GM23338 (cell line): ENCODE measurements around the gene STAB2. TPM values are rescaled to one million over a fixed set of nuclear protein-coding genes. Genes with fewer than 3 reads are reported as not detected.

Experiments
- ATAC-seq: fragments of 200-7000 bp; cut with Tn5 transposase; 3 replicates; pipeline ENCODE4 v1.9.1; 2020
- DNase-seq: peaks from one replicate; pipeline ENCODE4 v3.0.0-alpha.2; 2015; ENCODE audit warnings: low spot score
- H2AFZ ChIP-seq: fragments of 200-600 bp; sonication (generic); 2 replicates; pipeline ENCODE4 v1.8.0; 2016; ENCODE audit warnings: antibody characterized with exemption, mild to moderate bottlenecking, moderate library complexity
- H3F3A ChIP-seq: fragments of 200-600 bp; sonication (generic); replicated peaks from 2 replicates; pipeline ENCODE4 v1.8.0; 2017; ENCODE audit warnings: antibody characterized with exemption, mixed run types, low read depth
- H3K27ac ChIP-seq: fragments of 200-600 bp; sonication (generic); 2 replicates; pipeline ENCODE4 v1.6.1; 2016; ENCODE audit warnings: low read depth
- H3K27me3 ChIP-seq: fragments of 200-600 bp; sonication (generic); 2 replicates; pipeline ENCODE4 v1.8.0; 2016; ENCODE audit warnings: mild to moderate bottlenecking, mixed run types, moderate library complexity; ENCODE audit not compliant: insufficient read depth
- H3K36me3 ChIP-seq: fragments of 200-600 bp; sonication (generic); 2 replicates; pipeline ENCODE4 v1.8.0; 2016; ENCODE audit warnings: mild to moderate bottlenecking; ENCODE audit not compliant: insufficient read depth
- H3K4me1 ChIP-seq: fragments of 200-600 bp; sonication (generic); 2 replicates; pipeline ENCODE4 v1.8.0; 2016; ENCODE audit warnings: mild to moderate bottlenecking, moderate library complexity; ENCODE audit not compliant: insufficient read depth
- H3K4me2 ChIP-seq: fragments of 200-600 bp; sonication (generic); 2 replicates; pipeline ENCODE4 v1.7.1; 2017; ENCODE audit warnings: mixed run types
- H3K4me3 ChIP-seq: fragments of 200-600 bp; sonication (generic); 2 replicates; pipeline ENCODE4 v1.6.1; 2016; ENCODE audit warnings: mixed run types
- H3K79me2 ChIP-seq: fragments of 200-600 bp; sonication (generic); replicated peaks from 2 replicates; pipeline ENCODE4 v1.8.0; 2017; ENCODE audit warnings: mild to moderate bottlenecking; ENCODE audit not compliant: insufficient read depth
- H3K9me2 ChIP-seq: fragments of 200-600 bp; sonication (generic); 2 replicates; pipeline ENCODE4 v1.8.0; 2017; ENCODE audit not compliant: insufficient read depth
- H4K20me1 ChIP-seq: fragments of 200-600 bp; sonication (generic); replicated peaks from 2 replicates; pipeline ENCODE4 v1.8.0; 2017; ENCODE audit warnings: mild to moderate bottlenecking; ENCODE audit not compliant: insufficient read depth
- H3K27ac Mint-ChIP-seq: 2 replicates; pipeline ENCODE4 v1.8.0; 2020; ENCODE audit warnings: inconsistent platforms, mild to moderate bottlenecking, moderate library complexity, mixed read lengths
- H3K27me3 Mint-ChIP-seq: 3 replicates; pipeline ENCODE4 v1.8.0; 2022; ENCODE audit warnings: low read depth, mild to moderate bottlenecking, moderate library complexity, mixed read lengths, inconsistent platforms; ENCODE audit not compliant: insufficient read depth, poor library complexity
- H3K36me3 Mint-ChIP-seq: 3 replicates; pipeline ENCODE4 v1.8.0; 2021; ENCODE audit warnings: low read depth, mild to moderate bottlenecking, inconsistent platforms, moderate library complexity, mixed read lengths
- H3K4me1 Mint-ChIP-seq: 3 replicates; pipeline ENCODE4 v1.8.0; 2020; ENCODE audit warnings: mild to moderate bottlenecking, inconsistent platforms, mixed read lengths
- H3K4me3 Mint-ChIP-seq: 3 replicates; pipeline ENCODE4 v1.8.0; 2021; ENCODE audit warnings: moderate library complexity, mild to moderate bottlenecking, inconsistent platforms, mixed read lengths
- H3K9me3 Mint-ChIP-seq: 3 replicates; pipeline ENCODE4 v1.8.0; 2020; ENCODE audit warnings: moderate library complexity, mild to moderate bottlenecking, inconsistent platforms, mixed read lengths
- CREB1 ChIP-seq: fragments of 250-450 bp; sonication (Bioruptor Pico); IDR thresholded peaks from 2 replicates; pipeline ENCODE4 v1.5.0; 2020; ENCODE audit warnings: low read depth, mild to moderate bottlenecking, moderate library complexity
- EZH2 ChIP-seq: fragments of 200-600 bp; sonication (generic); IDR thresholded peaks from one replicate; pipeline ENCODE4 v1.8.0; 2017; ENCODE audit warnings: antibody characterized with exemption, mild to moderate bottlenecking, low read depth; ENCODE audit not compliant: unreplicated experiment
- EZH2phosphoT487 ChIP-seq: fragments of 200-600 bp; sonication (generic); IDR thresholded peaks from one replicate; pipeline ENCODE4 v1.8.1; 2018; ENCODE audit warnings: antibody characterized with exemption; ENCODE audit not compliant: unreplicated experiment
- JUNB ChIP-seq: IDR thresholded peaks from one replicate; pipeline ENCODE4 v1.6.1; 2016; ENCODE audit warnings: antibody characterized with exemption; ENCODE audit not compliant: unreplicated experiment
- NANOG ChIP-seq: IDR thresholded peaks from 2 replicates; pipeline ENCODE4 v1.6.1; 2016; ENCODE audit warnings: antibody characterized with exemption, borderline replicate concordance
- REST ChIP-seq: IDR thresholded peaks from one replicate; pipeline ENCODE4 v1.6.1; 2018; ENCODE audit warnings: antibody characterized with exemption; ENCODE audit not compliant: unreplicated experiment
- STAT1 ChIP-seq: IDR thresholded peaks from one replicate; pipeline ENCODE4 v1.6.1; 2016; ENCODE audit warnings: antibody characterized with exemption; ENCODE audit not compliant: unreplicated experiment
- ZNF114 ChIP-seq: fragments of 250-450 bp; sonication (Bioruptor Pico); IDR thresholded peaks from 2 replicates; pipeline ENCODE4 v1.5.0; 2020; ENCODE audit warnings: mild to moderate bottlenecking, moderate library complexity
- polyA plus RNA-seq: library from polyadenylated mRNA; unstranded; fragments of >200 nt; fragmentation: Nextera tagmentation; extraction: Ambion mirVana; gene quantifications from 2 replicates; pipeline ENCODE4 v1.2.1, GENCODE V29; 2016
- total RNA-seq: library from RNA; depleted of rRNA; stranded (reverse); fragments of >200 nt; shearing (Covaris generic); gene quantifications from 2 replicates; pipeline ENCODE4 v1.2.3, GENCODE V29; 2014
- TF ChIP-seq, protein P1 (sequence below), 2 experiments: fragments of 200-600 bp in 1 of 2; sonication (generic) in 1 of 2; conservative IDR thresholded peaks; 2 replicates each; pipeline versions ENCODE4 v1.5.1 to v1.6.1; 2016 to 2017; ENCODE audit warnings: antibody characterized with exemption in 2 of 2, low read depth in 2 of 2, mild to moderate bottlenecking in 2 of 2, moderate library complexity in 1 of 2

STAB2 gene
- total and polyA plus RNA-seq, 2 experiments from 2014 or later, result 0.14 TPM; not detected in 1

DNA sequence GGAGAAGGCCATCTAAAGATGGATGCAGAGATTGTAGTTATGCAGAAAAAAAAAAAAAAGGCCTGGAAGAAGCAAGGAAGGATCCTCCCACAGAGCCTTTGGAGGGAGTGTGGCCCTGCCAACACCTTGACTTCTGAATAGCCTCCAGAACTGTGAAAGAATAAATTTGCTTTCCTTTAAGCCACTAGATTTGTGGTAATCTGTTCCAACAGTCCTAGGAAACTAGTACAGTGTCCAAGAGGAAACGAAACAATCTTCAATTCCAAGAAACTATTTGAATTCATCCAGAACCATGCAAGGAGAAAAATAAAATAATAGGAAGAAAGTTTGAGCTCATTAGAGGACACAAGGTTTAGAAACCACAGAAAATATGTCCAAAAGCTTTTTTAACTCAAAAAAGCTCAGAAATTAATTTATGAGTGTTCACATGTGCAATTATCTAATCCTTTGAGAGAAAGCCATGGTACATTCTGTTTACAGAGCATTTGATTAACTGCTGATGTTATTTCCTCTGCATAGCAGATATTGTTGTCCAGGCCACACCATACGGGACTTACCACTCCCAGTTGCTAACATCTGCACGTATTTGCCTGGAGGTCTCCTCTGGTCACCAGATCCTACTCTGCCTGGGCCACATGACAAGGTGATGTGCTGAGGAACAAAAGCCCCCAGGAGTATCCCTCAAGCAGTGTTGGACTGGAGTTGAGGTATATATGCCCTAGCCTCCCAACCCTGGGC, 30.0 kb upstream of the STAB2 start (continued):
- TF ChIP-seq REST, result no peak
- TF ChIP-seq, protein P1, sequence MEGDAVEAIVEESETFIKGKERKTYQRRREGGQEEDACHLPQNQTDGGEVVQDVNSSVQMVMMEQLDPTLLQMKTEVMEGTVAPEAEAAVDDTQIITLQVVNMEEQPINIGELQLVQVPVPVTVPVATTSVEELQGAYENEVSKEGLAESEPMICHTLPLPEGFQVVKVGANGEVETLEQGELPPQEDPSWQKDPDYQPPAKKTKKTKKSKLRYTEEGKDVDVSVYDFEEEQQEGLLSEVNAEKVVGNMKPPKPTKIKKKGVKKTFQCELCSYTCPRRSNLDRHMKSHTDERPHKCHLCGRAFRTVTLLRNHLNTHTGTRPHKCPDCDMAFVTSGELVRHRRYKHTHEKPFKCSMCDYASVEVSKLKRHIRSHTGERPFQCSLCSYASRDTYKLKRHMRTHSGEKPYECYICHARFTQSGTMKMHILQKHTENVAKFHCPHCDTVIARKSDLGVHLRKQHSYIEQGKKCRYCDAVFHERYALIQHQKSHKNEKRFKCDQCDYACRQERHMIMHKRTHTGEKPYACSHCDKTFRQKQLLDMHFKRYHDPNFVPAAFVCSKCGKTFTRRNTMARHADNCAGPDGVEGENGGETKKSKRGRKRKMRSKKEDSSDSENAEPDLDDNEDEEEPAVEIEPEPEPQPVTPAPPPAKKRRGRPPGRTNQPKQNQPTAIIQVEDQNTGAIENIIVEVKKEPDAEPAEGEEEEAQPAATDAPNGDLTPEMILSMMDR (conservative IDR thresholded peaks at IDR 0.05; ENCODE audit: low read depth in 2 of 2), result no peak
- TF ChIP-seq EZH2phosphoT487, result no peak

DNA sequence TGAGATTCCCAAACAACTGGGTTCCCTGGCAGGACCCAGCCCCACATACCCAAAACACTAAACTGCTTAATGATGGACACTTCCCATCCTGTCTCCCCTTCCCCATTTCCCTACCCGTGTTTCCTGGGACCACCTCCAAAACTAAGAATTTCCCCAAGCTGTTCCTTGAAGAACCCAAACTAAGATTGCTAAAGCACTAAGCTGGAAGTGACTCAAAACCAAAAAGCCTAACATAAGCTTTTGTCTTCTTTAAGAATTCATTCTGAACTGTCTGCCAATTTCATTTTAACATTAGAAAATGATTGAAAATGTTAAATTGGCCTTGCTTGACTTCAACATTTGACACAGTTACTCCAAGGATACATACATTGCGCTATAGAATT, 29.5 kb upstream of the STAB2 start:
- no peaks in the 10 kb centered on the region for H3F3A ChIP-seq
- no peak overlapping the region for H3K4me2 ChIP-seq
- H3K27me3 ChIP-seq, result no peaks in the 10 kb centered on the region
- H3K9me3 Mint-ChIP-seq, result peaks cover 18% of the 10 kb centered on the region
- no peak overlapping the region for H3K4me3 ChIP-seq
- peaks cover 10% of the 10 kb centered on the region; the same call in 1 of the 2 replicates for H3K9me2 ChIP-seq
- H3K27me3 Mint-ChIP-seq, result peaks cover 5% of the 10 kb centered on the region
- H4K20me1 ChIP-seq, result no peaks in the 10 kb centered on the region
- no peak overlapping the region for H3K4me3 Mint-ChIP-seq
- H3K27ac ChIP-seq, result no peak overlapping the region
- no peaks in the 10 kb centered on the region for H3K36me3 ChIP-seq
- ATAC-seq, result no peak
- no peak overlapping the region for H3K27ac Mint-ChIP-seq
- H3K36me3 Mint-ChIP-seq, result no peaks in the 10 kb centered on the region
- H2AFZ ChIP-seq, result no peak overlapping the region
- no peaks in the 10 kb centered on the region for H3K4me1 Mint-ChIP-seq
- H3K79me2 ChIP-seq, result no peaks in the 10 kb centered on the region
- no peak for DNase-seq
- H3K4me1 ChIP-seq, result no peaks in the 10 kb centered on the region
- TF ChIP-seq, protein P1 (conservative IDR thresholded peaks at IDR 0.05; ENCODE audit: low read depth in 2 of 2), result no peak
- TF ChIP-seq EZH2, result no peak
- no peak for TF ChIP-seq CREB1 (CRISPR knock-in tag)
- no peak for TF ChIP-seq REST
- TF ChIP-seq ZNF114 (CRISPR knock-in tag), result no peak
- no peak for TF ChIP-seq NANOG
- TF ChIP-seq STAT1, result no peak
- no peak for TF ChIP-seq JUNB
